ENCODE data around the gene HES1. TPM values are rescaled to one million over a fixed set of nuclear protein-coding genes. Genes with fewer than 3 reads are reported as not detected.

HES1 gene
- total RNA-seq, 4 donors from 2014 or later = 14.7 to 52.7 (median 27.7) TPM

DNA sequence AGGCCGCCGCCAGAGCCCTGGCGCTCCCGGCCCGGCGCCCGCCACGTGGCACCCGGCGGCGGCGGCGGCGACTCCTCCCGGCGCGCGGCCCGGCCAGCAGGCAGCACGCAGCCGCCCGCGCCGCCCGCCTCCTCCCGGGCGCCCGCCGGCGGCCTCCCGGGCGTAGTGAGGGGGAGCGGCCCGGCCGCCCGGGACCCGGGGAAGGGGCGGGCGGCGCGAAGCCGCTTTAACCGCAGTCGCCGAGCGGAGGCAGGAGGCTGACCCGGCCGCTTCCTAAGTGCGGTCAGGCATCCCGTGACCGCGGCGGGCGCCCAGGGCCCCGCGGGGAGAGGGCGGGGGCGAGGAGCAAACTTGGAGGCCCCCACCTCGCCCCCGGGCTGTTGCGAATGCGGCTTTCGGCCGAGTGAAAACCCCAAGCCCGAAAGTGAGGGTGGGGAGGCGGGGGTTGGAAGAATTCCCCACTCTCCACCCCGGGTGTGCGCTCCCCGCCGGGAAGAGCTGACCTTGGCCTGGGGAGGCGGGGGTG is 1.7 kb upstream of the HES1 start:
- TF ChIP-seq, protein P1, sequence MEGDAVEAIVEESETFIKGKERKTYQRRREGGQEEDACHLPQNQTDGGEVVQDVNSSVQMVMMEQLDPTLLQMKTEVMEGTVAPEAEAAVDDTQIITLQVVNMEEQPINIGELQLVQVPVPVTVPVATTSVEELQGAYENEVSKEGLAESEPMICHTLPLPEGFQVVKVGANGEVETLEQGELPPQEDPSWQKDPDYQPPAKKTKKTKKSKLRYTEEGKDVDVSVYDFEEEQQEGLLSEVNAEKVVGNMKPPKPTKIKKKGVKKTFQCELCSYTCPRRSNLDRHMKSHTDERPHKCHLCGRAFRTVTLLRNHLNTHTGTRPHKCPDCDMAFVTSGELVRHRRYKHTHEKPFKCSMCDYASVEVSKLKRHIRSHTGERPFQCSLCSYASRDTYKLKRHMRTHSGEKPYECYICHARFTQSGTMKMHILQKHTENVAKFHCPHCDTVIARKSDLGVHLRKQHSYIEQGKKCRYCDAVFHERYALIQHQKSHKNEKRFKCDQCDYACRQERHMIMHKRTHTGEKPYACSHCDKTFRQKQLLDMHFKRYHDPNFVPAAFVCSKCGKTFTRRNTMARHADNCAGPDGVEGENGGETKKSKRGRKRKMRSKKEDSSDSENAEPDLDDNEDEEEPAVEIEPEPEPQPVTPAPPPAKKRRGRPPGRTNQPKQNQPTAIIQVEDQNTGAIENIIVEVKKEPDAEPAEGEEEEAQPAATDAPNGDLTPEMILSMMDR (IDR thresholded peaks at IDR 0.05) = no peak
- TF ChIP-seq EP300 (IDR thresholded peaks at IDR 0.05) (no peak), POLR2A (IDR thresholded peaks at IDR 0.05) (no peak)
- H3K4me1 ChIP-seq = peaks cover 0 to 82% (median 44%) of the 10 kb centered on the region in 4 donors
- peak overlapping the region; percentile 78 to 96 (median 90) for H3K27ac ChIP-seq
- DNase-seq (ENCODE audit: low spot score in 2 of 2) = peak; percentile 35 to 47
- H3K36me3 ChIP-seq = no peaks in the 10 kb centered on the region
- no peaks in the 10 kb centered on the region for H3K9me3 ChIP-seq
- 0 to 2% methylated on average over 18 to 19 of the region's 71 CpGs for WGBS, 2 donors
- peak overlapping the region; percentile 46 to 71 (median 58) for H3K4me3 ChIP-seq
- no peaks in the 10 kb centered on the region for H3K27me3 ChIP-seq

DNA sequence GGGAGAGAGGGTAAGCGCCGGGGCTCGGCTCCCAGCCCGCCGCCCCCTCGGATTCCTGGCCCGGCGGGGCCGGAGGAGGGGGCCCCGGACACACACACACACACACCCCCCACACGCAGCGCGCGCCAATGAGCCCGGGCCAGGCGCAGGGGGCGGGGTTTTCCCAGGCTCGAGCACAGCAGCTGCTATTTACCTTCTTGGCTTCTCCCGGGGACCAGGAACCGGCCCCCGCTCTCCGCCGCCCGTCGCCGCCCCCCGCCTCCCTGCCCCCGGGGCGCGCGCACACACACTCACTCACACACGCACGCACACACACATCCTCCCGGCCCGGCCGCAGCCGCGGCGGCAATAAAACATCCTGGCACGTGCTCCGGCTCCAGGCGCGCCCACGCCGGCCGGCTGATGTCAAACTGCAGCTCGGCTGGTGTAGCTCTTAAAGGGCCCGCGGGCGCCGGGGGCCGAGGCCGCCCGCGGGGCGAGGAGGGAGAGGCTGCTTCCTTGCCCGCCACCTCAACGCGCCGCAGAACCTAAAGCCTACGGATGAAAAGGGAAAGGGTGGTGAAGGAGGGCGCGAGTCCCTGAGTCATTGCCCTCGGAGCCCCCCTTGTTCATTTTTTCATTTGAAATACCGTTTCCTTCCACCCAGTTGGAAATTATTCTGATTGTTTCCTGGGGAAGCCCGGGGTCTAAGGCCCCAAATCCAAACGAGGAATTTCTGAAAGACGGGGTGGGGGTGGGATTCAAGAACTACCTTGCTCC is 1.0 kb upstream of the HES1 start:
- peak; percentile 80 to 82 for DNase-seq (ENCODE audit: low spot score in 2 of 2)
- peak in 1 of 2 donors; percentile 23 for TF ChIP-seq POLR2A (IDR thresholded peaks at IDR 0.05)
- TF ChIP-seq, protein P1 (IDR thresholded peaks at IDR 0.05) = peak in 1 of 5 experiments; percentile 30
- TF ChIP-seq EP300 (IDR thresholded peaks at IDR 0.05) = peak in 1 of 2 donors; percentile 97
- Histone ChIP-seq H3K4me1 (peaks cover 0 to 82% (median 47%) of the 10 kb centered on the region in 4 donors), H3K9me3 (no peaks in the 10 kb centered on the region), H3K4me3 (peak overlapping the region; percentile 46 to 71 (median 58)), H3K36me3 (no peaks in the 10 kb centered on the region), H3K27ac (peak overlapping the region; percentile 78 to 96 (median 90)), H3K27me3 (no peaks in the 10 kb centered on the region)
- 1 to 2% methylated on average over 12 to 54 of the region's 68 CpGs for WGBS, 2 donors

DNA sequence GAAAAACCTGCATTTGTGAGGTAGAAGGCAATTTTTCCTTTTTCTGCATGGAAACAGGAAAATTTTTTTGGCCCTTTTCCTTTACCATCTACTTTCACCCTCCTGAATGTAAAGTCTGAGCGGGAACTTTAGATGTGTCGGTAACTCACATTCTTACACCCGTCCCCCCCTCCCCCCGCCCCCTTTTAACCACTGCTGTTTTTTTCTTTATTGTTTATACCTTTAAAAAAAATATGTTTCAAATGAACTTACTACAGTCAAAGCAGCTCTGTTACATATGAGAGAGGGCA is 487 bp upstream of the HES1 start:
- no peaks in the 10 kb centered on the region for H3K36me3 ChIP-seq
- peak overlapping the region; percentile 78 to 96 (median 90) for H3K27ac ChIP-seq
- 1 to 3% methylated on average over 4 of the region's 4 CpGs for WGBS, 2 donors
- peak overlapping the region; percentile 46 to 71 (median 58) for H3K4me3 ChIP-seq
- DNase-seq (ENCODE audit: low spot score in 2 of 2) = no peak
- H3K9me3 ChIP-seq = no peaks in the 10 kb centered on the region
- no peak for TF ChIP-seq POLR2A (IDR thresholded peaks at IDR 0.05)
- TF ChIP-seq, protein P1 (IDR thresholded peaks at IDR 0.05) = no peak
- no peak for TF ChIP-seq EP300 (IDR thresholded peaks at IDR 0.05)
- no peaks in the 10 kb centered on the region for H3K27me3 ChIP-seq
- H3K4me1 ChIP-seq = peaks cover 0 to 82% (median 45%) of the 10 kb centered on the region in 4 donors

DNA sequence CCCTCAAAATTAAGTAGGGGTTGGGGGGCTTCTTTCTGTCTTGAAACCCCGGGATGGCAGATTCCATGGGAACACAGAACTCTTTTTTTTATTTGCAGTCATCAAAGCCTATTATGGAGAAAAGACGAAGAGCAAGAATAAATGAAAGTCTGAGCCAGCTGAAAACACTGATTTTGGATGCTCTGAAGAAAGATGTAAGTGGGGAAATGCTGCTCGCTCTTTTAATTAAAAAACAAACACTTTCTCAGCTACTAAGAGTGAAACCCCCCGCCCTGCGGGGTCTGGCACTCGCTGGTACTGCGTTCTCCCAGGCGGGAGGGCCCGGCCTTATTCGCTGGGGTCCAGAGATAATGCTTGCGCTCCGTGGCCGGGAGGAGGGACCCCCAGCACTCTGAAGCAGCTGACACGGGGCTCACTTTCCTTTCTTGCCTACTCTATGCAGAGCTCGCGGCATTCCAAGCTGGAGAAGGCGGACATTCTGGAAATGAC is 615 bp downstream of the HES1 start:
- H3K4me1 ChIP-seq = peaks cover 0 to 77% (median 37%) of the 10 kb centered on the region in 4 donors
- H3K4me3 ChIP-seq = peak overlapping the region; percentile 44 to 71 (median 53)
- no peak for DNase-seq (ENCODE audit: low spot score in 2 of 2)
- no peaks in the 10 kb centered on the region for H3K36me3 ChIP-seq
- TF ChIP-seq EP300 (IDR thresholded peaks at IDR 0.05) (no peak), POLR2A (IDR thresholded peaks at IDR 0.05) (no peak)
- TF ChIP-seq, protein P1 (IDR thresholded peaks at IDR 0.05) = no peak
- WGBS, 2 donors = 0% methylated on average over 16 to 17 of the region's 17 CpGs
- H3K27ac ChIP-seq = peak overlapping the region; percentile 78 to 96 (median 90)
- no peaks in the 10 kb centered on the region for H3K27me3 ChIP-seq
- H3K9me3 ChIP-seq = no peaks in the 10 kb centered on the region

DNA sequence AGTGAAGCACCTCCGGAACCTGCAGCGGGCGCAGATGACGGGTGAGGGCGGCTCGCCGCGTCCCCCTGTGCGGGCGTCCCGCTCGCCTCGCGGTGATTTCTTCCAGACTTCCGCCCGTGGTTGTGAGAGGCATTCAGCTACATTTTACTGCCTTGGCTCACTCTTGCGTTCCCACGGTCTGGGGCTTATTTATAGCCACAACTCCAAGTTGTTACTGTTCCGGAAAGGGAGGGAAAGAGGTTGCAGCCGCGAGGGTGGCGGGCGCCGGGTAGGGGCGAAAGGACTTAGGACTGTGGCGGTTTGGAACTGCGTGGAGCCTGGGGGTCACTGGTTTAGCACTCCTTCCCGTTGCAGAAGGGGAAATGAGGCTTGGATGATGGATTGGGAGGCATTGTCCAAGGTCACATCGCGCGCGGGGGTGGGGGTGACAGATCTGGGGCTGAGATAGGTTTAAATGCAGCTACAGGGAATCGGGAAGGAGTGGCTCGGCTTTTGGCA is 1.1 kb downstream of the HES1 start:
- WGBS, 2 donors = 1 to 2% methylated on average over 16 to 28 of the region's 34 CpGs
- peak; percentile 17 to 41 for DNase-seq (ENCODE audit: low spot score in 2 of 2)
- peaks cover 0 to 77% (median 40%) of the 10 kb centered on the region in 4 donors for H3K4me1 ChIP-seq

More for the DNA sequence above, 1.1 kb downstream of the HES1 start:
- H3K9me3 ChIP-seq = no peaks in the 10 kb centered on the region
- H3K27ac ChIP-seq = peak overlapping the region; percentile 78 to 96 (median 90)
- H3K4me3 ChIP-seq = peak overlapping the region; percentile 44 to 71 (median 53)
- TF ChIP-seq EP300 (IDR thresholded peaks at IDR 0.05) = peak in 1 of 2 donors; percentile 30
- TF ChIP-seq, protein P1 (IDR thresholded peaks at IDR 0.05) = no peak
- H3K27me3 ChIP-seq = no peaks in the 10 kb centered on the region
- no peaks in the 10 kb centered on the region for H3K36me3 ChIP-seq

All from tibial nerve (tissue), 4 donors.